Hematopoietic multipotent progenitor cell (in vitro differentiated cells): ENCODE measurements around the gene DPP3. TPM values are rescaled to one million over a fixed set of nuclear protein-coding genes. Genes with fewer than 3 reads are reported as not detected.

Experiments
- DNase-seq, 3 donors: peaks; one replicate each; pipeline ENCODE4 v3.0.0-alpha.2; 2011 to 2015; ENCODE audit warnings: low read depth in 2 of 3, low spot score in 2 of 3
- small RNA-seq: library from RNA; depleted of rRNA; stranded (forward); fragments of <200 nt; gene quantifications from one replicate; pipeline ENCODE3, GENCODE V24; 2012
- total RNA-seq: library from RNA; depleted of rRNA; stranded (reverse); fragments of >200 nt; gene quantifications from one replicate; pipeline ENCODE4 v1.2.3, GENCODE V29; 2012

Gene DPP3
- total RNA-seq, 1 donor = 44.2 TPM

DNA sequence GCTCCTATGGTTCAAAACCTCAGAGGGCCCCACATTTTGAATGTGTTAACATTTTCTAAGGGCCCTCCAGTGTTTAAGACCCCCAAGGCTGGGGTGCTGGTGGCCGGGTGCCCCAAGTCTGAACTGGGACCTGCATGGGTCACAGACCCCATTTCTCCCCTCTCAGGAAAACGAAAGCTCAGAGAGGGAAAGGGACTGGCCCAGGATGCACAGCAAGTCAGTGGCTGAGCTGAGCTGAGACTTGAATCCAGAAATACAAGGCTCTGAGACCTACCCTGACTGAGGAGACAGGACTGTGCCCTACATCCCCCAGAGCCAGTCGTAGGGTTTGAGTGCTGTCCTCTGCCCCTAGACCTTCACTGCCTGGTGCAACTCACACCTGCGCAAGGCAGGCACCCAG is 70.7 kb downstream of the DPP3 start:
- DNase-seq = no peak

DNA sequence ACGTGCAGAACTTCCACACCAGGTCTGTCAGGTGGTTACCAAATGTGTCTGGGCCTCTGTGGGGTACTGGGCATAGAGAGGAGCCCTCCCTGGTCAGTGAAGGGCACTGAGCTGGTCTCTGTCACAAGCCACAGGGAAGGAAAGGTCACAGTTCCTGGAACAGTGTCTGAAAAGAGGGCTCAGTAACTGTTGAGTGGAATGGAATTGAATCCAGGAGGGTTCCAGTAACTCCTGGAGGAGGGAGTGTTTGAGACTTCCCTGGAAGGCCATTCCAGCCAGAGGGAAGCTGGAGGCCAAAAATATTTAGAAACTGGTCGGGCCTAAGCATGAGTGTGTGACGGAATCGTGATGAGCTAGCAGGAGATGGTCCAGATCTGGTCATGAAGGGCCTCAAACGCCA is 74.4 kb downstream of the DPP3 start:
- no peak for DNase-seq

- DNase-seq = no peak
Measured at GRCh38 chr11:66555416-66555815, 75.2 kb downstream of the DPP3 start.

DNA sequence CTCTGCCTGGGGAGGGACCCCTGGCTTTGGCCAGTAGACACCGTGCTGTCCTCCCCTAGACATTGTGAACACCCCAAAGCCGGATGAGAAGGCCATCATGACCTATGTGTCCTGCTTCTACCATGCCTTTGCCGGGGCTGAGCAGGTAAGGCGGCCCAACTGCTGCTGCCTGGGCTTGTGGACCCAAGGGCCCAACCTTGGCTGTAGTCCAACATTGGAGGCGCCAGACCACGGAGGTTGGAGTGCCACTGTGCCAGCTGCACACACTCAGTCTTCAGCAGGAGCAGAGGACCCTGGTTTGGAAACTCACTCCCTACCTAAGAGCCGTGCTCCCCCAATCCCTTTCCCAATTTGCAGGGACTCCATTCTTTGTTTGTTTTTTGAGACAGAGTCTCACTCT is 75.9 kb downstream of the DPP3 start:
- DNase-seq = no peak

DNA sequence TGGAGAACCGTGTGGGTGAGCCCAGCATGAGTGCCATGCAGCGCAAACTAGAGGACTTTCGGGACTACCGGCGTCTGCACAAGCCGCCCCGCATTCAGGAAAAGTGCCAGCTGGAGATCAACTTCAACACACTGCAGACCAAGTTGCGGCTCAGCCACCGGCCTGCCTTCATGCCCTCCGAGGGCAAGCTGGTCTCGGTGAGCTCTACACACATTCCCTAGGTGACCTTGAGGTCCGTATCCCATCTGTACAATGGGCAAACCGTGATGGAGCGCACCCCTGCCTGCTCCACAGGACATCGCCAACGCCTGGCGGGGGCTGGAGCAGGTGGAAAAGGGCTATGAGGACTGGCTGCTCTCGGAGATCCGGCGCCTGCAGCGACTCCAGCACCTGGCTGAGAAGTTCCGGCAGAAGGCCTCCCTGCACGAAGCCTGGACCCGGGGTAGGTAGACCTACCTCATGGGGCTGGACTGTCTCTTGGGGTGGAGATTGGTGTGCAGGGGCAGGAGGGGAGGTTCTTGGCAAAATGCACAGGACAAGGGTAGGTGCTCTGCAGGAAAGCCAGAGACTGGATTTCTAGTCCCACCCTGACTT is 77.6 kb downstream of the DPP3 start:
- DNase-seq = no peak

Small RNA genes lying within 50 kb of the gene (small RNA-seq; reads per million reads assigned to genes)
- gene RF00416 = not detected

Other genes starting within 250 kb of the DPP3 start
- 11.8 TPM for gene KLC2, start 222.7 kb upstream of the DPP3 start, total RNA-seq
- 103 TPM for gene RAB1B, start 211.8 kb upstream of the DPP3 start, total RNA-seq
- gene CNIH2, start 202.3 kb upstream of the DPP3 start, total RNA-seq = 2.7 TPM
- 75.7 TPM for gene YIF1A, start 191.3 kb upstream of the DPP3 start, total RNA-seq
- gene TMEM151A, start 188.5 kb upstream of the DPP3 start, total RNA-seq = 0.27 TPM
- gene CD248, start 163.4 kb upstream of the DPP3 start, total RNA-seq = 1.1 TPM
- 3.0 TPM for gene RIN1, start 144.0 kb upstream of the DPP3 start, total RNA-seq
- gene BRMS1, start 135.3 kb upstream of the DPP3 start, total RNA-seq = 42.0 TPM
- 12.7 TPM for gene B4GAT1, start 132.8 kb upstream of the DPP3 start, total RNA-seq
- gene SLC29A2, start 108.7 kb upstream of the DPP3 start, total RNA-seq = 6.5 TPM
- gene NPAS4, start 59.4 kb upstream of the DPP3 start, total RNA-seq = not detected
- 24.8 TPM for gene MRPL11, start 41.6 kb upstream of the DPP3 start, total RNA-seq
- 8.1 TPM for gene PELI3, start 13.5 kb upstream of the DPP3 start, total RNA-seq
- gene BBS1, start 30.2 kb downstream of the DPP3 start, total RNA-seq = 50.1 TPM
- gene ZDHHC24, start 65.6 kb downstream of the DPP3 start, total RNA-seq = 32.0 TPM
- not detected for gene ACTN3, start 66.5 kb downstream of the DPP3 start, total RNA-seq
- 65.2 TPM for gene CTSF, start 88.2 kb downstream of the DPP3 start, total RNA-seq
- gene CCDC87, start 112.6 kb downstream of the DPP3 start, total RNA-seq = 0.27 TPM
- gene CCS, start 112.8 kb downstream of the DPP3 start, total RNA-seq = 103 TPM
- 102 TPM for gene RBM14, start 136.2 kb downstream of the DPP3 start, total RNA-seq
- 104 TPM for gene RBM4, start 158.3 kb downstream of the DPP3 start, total RNA-seq
- 31.8 TPM for gene RBM4B, start 197.5 kb downstream of the DPP3 start, total RNA-seq
- gene SPTBN2, start 248.8 kb downstream of the DPP3 start, total RNA-seq = 26.1 TPM